HCT116 (cell line): ENCODE measurements around the gene ALPL.

ENCODE experiments used
- EGR1 ChIP-seq: IDR thresholded peaks from 2 replicates; pipeline ENCODE4 v1.6.1; 2012; ENCODE audit warnings: low read depth
- EZH2 ChIP-seq: fragments of 200-600 bp; sonication (generic); IDR thresholded peaks from 2 replicates; pipeline ENCODE4 v1.6.1; 2017; ENCODE audit warnings: antibody characterized with exemption, mixed run types
- JUND ChIP-seq: IDR thresholded peaks from 2 replicates; pipeline ENCODE4 v1.6.1; 2012
- POLR2A ChIP-seq: IDR thresholded peaks from 2 replicates; pipeline ENCODE4 v1.7.0; 2011; ENCODE audit warnings: borderline replicate concordance; ENCODE audit not compliant: insufficient read depth, insufficient read length; ENCODE audit errors: extremely low read depth
- POLR2AphosphoS5 ChIP-seq: IDR thresholded peaks from 2 replicates; pipeline ENCODE4 v1.6.1; 2011; ENCODE audit warnings: mild to moderate bottlenecking, low read depth, low read length, moderate library complexity
- RAD21 ChIP-seq: IDR thresholded peaks from 2 replicates; pipeline ENCODE4 v1.6.1; 2012; ENCODE audit warnings: low read depth, mild to moderate bottlenecking
- SP1 ChIP-seq: IDR thresholded peaks from 2 replicates; pipeline ENCODE4 v1.6.1; 2012; ENCODE audit warnings: low read depth
- SRF ChIP-seq: IDR thresholded peaks from 2 replicates; pipeline ENCODE4 v1.6.1; 2012; ENCODE audit warnings: low read depth
- YY1 ChIP-seq: IDR thresholded peaks from 2 replicates; pipeline ENCODE4 v1.6.1; 2011; ENCODE audit warnings: low read length, low read depth, moderate library complexity, mild to moderate bottlenecking; ENCODE audit not compliant: insufficient replicate concordance; ENCODE audit errors: extremely low read depth
- TF ChIP-seq, protein P1 (sequence below), 3 experiments: fragments of 200-600 bp in 1 of 3; sonication (generic) in 1 of 3; IDR thresholded peaks in 2 of 3; conservative IDR thresholded peaks in 1 of 3; 2 replicates each; pipeline ENCODE4 v1.5.1; 2012 to 2017; ENCODE audit warnings: low read depth in 2 of 3, low read length in 2 of 3, antibody characterized with exemption in 1 of 3, borderline replicate concordance in 1 of 3, control low read depth in 1 of 3, mild to moderate bottlenecking in 1 of 3, mixed read lengths in 1 of 3, mixed run types in 1 of 3, moderate library complexity in 1 of 3; ENCODE audit not compliant: insufficient read depth in 1 of 3

DNA sequence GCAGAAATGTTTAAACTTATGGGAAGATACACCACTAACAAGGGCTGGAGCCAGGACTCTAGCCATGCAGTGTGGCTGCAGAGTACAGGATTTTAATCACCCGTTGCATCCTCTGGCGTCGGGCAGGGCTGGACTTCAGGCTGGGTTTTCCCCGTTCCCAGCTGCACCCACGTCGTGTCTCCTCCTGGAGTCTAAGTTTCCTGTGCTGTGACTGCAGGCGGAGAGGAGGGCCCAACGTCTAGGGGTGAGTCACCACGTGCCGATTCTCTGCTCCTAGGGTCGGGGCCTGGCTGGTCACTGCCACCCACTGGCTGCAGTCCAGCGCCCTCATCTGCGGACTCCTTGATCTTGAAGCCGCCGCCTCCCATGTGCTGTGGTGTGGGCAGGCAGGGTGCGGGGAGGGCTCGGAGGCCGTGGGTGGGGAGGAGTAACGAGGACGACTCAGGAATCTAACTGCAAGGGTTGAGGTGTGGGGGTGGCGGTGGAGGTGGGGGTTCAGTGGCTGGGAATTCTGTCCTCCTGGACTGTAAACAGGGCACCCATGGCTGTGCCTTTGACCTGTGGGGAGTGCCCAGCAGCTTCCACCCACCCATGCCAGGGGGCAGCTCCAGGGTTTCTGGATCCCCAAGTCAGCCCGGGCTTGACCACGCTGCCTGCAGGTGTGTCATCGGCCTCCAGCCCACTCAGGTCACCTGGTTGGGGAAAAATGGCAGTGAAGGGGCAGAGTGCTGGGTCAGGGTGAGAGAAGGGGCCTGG is 77.8 kb downstream of the ALPL start:
- no peak for TF ChIP-seq SRF
- TF ChIP-seq YY1 = no peak
- no peak for TF ChIP-seq SP1
- no peak for TF ChIP-seq POLR2A
- TF ChIP-seq, protein P1, sequence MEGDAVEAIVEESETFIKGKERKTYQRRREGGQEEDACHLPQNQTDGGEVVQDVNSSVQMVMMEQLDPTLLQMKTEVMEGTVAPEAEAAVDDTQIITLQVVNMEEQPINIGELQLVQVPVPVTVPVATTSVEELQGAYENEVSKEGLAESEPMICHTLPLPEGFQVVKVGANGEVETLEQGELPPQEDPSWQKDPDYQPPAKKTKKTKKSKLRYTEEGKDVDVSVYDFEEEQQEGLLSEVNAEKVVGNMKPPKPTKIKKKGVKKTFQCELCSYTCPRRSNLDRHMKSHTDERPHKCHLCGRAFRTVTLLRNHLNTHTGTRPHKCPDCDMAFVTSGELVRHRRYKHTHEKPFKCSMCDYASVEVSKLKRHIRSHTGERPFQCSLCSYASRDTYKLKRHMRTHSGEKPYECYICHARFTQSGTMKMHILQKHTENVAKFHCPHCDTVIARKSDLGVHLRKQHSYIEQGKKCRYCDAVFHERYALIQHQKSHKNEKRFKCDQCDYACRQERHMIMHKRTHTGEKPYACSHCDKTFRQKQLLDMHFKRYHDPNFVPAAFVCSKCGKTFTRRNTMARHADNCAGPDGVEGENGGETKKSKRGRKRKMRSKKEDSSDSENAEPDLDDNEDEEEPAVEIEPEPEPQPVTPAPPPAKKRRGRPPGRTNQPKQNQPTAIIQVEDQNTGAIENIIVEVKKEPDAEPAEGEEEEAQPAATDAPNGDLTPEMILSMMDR (IDR thresholded peaks at IDR 0.05 in 2 of 3, conservative IDR thresholded peaks at IDR 0.05 in 1 of 3; ENCODE audit: borderline replicate concordance in 1 of 3, insufficient read depth in 1 of 3, low read depth in 2 of 3, low read length in 2 of 3) = no peak
- no peak for TF ChIP-seq JUND
- no peak for TF ChIP-seq EZH2
- no peak for TF ChIP-seq RAD21
- peak; percentile 30; the same call in 1 of the 2 replicates for TF ChIP-seq POLR2AphosphoS5
- peak; percentile 70 for TF ChIP-seq EGR1
